GM18517 (cell line): Measurements from ENCODE around the gene POLA2.

Experiments used
- ATAC-seq: cut with Tn5 transposase; IDR thresholded peaks from one replicate; pipeline ENCODE4 v1.9.1; 2021; ENCODE audit warnings: mild to moderate bottlenecking, moderate library complexity; ENCODE audit not compliant: unreplicated experiment

POLA2 gene

DNA sequence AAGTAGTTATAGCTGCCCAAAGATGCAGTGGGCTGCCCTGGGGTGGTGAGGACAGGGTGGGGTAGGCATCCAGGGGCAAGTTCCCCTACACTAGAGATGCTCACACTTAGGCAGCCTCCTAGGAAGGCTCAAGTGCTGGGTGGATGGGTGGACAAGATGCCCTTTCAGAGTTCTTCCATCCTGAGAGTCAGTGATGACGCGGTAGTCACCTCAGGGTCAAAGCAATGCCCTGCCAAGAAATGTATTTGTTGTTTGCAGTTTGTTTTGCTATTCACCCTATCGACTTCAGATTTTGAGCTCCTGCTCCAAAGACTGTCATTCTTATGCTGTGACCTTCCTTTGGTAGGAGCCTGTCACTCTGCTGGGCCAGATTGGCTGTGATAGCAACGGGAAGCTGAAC, 18.9 kb downstream of the POLA2 start:
- ATAC-seq: no peak

DNA sequence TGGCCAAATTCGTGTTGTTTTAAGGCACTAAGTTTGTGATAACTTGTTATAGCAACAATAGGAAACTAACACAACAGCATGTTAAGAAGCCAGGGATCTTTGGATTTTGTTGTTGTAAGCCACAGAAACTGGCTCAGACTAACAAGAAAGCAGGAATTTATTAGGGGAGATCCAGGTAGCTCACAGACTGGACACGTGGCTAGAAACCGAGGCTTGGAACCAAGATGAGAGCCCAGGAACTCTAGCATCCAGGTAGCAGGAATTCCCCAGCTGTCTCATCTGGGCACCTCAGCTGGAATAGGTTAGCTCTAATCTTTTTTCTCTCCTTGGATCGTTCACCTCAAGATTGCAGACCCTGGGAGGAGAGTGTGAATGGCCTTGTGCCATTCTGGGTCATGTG, 24.9 kb downstream of the POLA2 start:
- ATAC-seq: no peak

DNA sequence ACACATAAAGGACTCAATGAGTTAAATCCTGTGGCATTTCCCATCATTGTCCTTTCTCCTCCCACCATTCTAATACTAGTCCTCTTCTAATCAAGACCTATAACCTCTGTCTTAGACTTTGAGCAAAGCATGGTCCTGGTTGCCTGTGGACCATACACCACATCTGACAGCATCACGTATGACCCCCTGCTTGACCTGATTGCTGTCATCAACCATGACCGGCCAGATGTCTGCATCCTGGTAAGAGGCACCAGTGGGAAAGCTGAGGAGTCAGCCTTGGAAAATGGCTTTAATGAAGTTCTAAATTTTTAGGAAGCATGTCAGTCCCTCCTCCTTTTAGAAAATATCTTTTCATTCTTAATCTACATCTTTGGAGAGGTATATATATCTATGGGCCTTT, 25.8 kb downstream of the POLA2 start:
- no peak for ATAC-seq

DNA sequence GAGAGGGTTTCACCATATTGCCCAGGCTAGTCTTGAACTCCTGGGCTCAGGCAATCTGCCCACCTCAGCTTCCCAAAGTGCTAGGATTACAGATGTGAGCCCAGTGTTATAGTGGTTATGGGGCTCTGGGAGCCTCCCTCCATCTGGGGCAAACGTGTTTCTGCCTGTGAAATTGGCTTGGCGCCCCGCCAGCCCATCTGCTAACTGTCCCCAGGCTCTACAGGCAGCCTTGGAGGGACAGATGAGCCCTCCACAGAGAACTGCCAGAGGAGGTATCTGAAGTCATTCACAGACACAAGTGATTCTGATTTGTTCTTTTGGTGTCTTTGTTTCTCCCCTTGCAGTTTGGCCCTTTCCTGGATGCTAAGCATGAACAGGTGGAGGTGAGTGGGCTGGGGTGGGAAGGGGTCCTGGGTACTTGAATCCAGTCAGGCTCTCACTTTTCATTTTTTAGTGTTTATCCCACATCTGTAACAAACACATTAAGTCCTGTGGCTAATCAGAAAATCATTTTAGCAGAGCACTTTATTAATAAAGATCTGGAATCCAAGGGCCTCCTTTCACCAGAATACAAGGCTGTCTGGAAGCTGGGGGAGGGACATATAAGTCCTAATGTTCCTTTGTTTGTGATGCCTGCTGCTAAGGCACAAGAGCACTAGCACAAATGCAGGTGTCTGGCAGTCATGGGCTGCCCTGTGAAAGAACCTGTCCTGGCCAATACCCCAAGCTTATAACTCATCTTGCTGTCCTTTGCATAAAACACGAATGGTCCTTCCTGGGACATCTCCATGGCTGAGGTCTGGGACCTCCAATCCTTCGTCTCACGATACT, 27.2 kb downstream of the POLA2 start:
- no peak for ATAC-seq

DNA sequence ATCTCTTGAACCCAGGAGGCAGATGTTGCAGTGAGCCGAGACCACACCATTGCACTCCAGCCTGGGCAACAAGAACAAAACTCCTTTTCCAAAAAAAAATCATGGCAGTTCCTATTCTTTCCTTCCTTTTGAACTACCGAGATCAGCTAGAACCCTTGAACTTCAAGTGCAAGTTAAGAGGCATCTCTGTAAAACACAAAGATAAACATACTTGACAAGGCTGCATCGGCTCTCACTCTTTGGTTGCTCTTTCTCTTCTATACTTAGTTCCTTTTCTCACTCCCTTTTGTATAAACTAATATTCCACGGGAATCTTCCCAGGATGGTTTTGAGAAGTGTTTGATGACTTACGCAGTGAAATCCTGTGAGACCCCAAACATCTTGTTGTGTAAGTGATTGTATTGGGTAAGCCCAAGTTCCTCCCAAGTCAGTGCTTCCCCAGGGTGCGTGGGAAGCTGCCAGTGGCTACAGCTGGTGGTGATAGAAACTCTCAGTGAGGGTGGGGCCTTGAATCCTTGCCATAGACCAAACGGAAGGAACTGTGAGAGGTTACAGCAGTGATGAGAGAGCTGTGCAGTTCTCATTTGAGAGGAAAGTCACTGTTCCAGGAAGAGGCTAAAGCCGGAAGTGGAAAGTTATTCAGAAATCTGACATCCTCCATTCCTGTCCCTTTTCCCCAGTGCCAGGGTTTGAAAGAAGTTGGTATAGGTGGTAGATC, 28.8 kb downstream of the POLA2 start:
- ATAC-seq: no peak

DNA sequence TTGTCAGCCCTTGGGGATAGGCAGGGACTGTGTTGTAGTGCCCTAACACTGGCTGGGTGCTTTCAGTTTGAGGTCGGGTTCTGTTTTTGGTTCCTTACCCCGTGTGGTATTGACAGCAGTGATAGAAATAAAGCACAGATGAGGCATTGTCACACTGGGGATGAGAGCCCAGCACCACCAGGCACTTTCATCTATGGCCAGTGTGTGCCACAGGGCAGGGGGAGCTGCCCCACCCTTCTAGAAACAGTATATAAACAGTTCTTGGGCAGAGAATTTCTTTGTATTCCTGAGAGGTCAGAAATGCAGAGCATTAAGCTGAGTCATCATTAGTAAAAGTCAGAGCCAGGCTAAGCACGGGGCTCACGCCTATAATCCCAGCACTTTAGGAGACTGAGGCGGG, 29.9 kb downstream of the POLA2 start:
- no peak for ATAC-seq

DNA sequence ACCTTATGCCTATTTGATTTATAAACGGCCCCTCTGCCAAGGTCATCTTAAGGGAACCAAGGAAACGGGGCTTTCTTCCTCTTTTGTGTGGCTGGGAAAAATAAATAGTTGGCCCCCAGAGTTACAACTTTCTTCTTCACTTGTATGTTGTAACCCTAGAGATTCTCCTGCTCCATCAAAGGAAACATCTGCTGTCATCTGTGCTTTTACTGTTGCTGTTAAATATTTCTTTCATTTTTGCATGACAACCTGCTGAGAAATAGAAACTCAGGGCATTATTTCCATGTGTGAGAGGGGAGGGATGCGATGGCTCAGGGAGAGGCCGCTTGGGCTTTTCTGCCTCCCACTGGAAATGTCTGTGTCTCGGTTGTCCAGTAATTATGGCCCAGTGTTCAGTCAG, 31.1 kb downstream of the POLA2 start:
- ATAC-seq: no peak

DNA sequence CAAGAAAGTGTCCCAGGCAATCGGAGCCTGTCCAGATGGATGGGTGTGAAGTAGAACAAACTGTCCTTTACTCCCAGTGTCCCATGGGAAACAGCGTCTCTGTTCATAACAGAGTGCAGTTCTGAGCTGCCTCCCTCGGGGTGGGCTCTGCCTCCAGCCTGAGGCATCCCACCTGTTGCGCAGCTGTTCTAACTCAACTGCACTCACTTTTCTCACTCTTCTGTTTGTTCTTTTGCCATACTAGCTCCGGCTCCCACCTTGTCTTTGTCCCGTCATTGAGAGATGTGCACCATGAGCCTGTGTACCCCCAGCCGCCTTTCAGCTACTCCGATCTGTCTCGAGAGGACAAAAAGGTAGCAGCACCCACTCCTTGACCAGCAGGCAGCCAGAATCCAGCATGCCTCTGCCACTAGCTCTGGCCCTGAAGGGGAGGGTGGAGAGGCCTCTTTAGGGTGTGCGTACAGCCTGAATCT, 32.2 kb downstream of the POLA2 start:
- no peak for ATAC-seq

DNA sequence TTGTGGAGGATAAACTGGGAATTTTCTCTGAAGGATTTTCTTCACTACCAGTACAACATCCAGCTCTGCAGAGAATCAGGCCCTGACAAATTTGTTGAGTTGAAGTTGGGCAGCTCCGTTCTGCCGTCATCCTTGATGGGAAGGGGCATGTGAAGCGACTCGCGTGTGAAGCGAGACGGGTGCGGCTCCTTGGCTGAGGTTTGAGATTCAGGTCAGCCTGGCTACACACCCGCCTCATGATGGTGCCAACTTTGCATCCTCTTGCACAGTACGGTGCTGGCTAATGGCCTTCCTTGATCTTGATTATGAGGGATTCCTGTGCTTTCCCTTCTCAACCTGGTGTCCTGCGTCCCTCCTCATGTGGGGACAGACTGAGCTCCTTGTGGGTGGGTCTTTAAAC, 33.2 kb downstream of the POLA2 start:
- no peak for ATAC-seq

DNA sequence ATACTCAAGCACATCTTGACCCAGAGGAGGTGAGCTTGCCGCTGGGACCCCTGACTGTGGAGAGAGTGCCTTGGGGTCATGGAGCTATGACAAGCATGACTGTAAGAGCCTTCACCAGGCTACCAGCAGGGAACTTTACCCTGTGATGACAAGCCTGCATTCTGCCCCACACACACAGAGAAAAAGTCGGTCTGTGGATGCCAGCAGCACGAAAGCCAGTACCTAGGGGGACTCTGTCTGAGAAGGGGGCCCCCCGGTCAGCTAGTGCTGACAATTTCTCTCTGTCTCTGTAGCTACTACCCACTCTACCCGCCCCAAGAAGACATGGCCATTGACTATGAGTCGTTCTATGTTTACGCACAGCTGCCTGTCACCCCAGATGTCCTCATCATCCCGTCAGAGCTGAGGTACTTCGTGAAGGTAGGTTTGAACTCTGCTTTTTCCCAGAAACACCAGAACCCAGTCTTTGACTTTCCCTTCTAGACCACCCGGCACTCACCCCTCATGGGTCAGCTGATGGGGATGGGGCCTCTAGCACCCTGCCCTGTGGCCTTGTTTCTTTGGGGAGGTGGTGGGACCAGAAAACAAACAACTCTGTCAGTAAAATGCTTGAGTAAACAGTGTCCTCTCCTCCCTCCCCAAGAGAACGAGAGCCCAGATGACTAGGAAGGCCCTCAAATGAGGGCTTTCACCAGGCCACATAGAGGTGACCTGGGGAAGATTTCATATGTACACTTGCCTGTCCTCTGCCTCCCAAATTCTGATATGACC, 34.0 kb downstream of the POLA2 start:
- ATAC-seq: no peak

DNA sequence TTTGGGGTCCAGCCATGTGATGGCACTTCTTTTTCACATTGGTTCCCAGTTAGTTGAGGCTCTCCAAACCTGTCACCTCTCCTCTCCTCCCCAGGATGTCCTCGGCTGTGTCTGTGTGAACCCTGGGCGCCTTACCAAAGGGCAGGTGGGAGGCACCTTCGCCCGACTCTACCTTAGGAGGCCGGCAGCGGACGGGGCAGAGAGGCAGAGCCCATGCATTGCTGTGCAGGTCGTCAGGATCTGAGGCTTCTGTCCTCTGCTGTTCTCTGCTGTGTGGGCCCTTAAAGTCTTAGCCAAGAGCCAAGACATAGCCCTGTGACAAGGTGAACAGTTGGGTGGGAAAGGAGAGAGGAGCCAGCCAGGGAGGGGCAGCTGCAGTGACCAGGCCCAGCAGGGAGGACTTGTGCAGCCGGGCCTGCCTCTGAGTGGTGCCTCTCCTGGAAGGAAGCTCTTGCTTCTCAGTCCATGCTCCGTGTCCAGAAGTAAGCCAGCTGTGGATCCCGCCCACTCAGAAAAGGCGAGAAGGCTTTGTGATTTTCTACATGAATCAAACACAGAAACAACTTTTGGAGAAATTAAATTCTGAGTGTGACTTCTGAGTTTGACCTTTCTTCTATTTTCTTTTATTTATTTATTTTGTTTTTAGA, 35.4 kb downstream of the POLA2 start:
- ATAC-seq: no peak

DNA sequence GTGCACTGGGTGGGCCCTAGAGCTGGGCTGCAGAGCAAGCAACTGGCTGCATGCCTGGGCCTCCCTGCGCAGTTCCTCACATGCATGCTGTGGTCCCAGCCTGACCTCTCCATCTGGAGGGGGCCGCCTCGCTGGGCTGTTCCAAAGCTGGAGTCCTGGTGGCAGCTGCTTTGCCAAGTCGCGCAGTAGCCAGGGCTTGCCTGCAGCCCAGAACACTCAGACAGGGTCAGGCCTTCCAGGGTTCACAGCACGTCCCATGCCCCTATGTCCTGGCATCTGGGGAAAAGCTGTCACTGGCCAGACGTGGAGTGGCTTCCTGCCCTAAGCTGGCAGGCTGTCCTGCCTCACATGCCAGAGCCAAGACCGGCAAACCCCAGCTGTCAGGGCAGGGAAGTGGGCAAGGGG, 36.4 kb downstream of the POLA2 start:
- no peak for ATAC-seq

DNA sequence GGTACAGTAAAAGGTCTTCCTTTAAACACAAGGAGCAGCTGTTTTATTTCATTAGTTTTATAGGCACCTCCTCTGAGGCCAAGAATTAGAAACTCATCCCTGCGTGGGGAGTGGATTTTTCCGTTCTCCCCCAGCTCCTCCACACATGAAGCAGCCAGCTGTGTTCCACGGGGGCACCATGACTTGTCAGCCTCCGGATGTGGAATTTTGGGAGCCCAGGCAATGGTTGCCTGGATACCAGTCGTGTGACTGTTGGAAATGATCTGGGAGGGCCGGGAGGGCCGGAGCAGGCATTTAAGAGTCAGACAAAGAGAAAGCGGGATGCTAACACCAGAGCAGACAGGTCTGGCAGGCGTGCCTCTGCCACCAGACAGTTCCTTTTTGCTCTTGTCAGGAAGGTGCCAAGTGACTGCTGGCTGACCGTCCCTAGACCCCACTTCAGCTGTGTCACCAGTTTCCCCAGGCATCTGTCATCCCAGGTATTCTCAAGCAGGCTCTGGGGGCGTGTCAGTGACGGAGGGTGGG, 37.0 kb downstream of the POLA2 start:
- no peak for ATAC-seq

DNA sequence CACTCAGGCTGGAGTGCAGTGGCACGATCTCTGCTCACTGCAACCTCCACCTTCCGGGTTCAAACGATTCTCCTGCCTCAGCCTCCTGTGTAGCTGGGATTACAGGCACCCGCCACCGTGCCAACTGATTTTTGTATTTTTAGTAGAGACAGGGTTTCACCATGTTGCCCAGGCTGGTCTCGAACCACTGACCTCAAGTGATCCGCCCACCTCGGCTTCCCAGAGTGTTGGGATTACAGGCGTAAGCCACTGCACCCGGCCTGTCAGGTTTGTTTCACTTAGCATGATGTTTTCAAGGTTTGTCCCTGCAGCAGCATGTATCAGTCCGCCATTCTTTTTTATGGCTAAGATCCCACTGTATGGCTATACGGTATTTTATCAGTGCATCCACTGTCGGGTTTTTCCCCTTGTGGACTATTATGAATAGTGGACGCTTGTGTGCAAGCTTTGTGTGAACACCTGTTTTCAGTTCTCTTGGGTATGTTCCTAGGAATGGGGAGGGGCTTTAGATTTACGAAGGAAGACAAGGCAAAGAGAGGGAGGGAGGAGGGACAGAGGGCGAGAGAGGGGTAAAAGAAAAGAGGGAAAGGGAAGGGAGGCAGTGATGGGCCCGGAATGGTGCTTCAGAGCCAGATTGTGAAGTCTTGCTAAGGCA, 39.0 kb downstream of the POLA2 start:
- ATAC-seq: no peak

DNA sequence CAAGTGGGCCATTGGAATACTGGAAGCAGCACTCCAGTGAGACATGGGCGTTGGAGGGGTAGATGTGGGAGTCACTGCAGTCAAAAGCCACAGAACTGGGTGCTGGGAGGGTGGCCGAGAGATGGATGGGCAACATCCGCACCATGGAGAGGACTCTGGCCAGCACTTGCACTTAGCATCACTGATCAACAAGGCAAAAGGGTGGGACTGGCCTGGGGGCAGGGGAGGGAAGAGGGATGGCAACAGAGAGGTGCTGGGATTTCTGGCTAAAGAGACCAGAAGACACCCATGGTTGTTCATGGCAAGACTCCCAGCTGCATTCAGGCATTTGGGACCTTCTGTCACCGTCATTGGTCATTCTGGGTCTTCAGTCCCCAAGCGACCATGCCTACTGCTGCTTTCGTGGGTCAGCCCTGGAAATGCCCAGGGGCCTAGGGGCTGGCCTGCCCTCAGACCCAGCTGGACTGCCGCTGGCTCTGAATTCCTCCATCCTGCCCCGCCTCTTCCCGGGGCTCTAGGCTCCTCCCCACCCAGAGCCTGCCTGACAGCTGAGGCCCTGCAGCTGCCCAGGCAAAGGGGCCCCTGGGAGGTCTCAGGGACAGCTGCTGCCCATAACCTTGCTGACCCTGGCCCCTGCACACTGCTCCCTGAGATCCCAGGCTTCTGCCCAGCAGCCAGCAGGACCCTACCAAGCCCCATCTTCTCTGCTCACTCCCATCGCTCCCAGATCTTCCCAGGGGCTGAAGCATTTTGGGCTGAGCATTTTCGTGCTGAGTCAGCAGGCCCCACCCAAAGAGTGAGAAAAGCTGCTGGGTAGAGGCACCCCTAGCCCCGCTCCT, 39.9 kb downstream of the POLA2 start:
- ATAC-seq: no peak

DNA sequence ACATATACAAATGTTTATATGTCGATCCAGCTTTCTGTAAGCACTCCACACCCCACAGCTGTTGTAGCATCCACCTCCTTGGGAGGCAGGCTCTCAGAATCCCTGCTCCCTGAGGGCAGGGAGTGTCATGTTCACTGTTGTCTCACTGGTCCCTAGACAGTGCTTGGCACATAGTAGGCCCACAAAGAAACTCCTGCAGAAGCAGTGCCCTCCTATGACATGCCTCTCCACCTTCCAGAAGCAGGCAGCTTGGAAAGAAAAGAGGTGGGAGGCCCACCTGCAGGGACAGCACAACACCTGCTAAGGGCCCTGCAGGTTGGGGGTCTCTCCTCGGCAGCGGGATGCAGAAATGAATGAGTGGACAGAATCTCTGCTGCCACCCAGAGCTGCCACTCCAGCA, 41.8 kb downstream of the POLA2 start:
- ATAC-seq: no peak

DNA sequence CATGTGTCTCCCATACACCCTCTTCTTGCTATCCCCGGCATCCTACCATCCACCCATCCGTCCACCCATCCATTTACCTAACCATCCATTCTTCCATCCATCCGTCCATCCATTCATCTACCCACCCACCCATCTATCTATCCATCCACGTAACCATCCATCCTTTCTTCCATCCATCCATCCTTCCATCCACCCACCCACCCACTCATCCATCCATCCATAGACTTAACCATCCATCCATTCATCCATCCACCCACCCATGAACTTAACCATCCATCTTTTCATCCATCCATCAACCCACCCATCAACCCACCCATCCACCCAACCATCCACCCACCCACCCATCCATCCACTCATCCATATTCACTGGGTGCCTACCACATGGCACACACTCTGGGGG, 42.3 kb downstream of the POLA2 start:
- no peak for ATAC-seq

DNA sequence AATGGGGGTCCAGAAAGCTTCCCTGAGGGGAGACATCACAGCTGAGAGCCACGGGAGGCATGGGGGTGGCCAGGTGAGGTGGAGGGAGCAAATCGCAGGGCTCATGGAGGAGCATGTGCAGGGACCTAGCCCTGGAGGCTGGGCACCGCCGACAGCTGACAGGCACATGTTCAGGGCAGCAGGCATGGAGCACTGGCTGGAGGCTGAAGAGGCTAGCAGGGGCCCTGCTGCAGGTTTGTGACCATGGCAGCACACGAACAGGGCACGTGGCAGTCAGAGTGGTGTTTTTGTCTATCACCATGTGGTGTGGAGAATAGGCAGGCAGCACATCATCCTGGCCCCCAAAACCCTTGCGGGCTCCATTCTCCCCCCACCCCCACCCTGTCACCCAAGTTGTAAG, 42.9 kb downstream of the POLA2 start:
- ATAC-seq: no peak

DNA sequence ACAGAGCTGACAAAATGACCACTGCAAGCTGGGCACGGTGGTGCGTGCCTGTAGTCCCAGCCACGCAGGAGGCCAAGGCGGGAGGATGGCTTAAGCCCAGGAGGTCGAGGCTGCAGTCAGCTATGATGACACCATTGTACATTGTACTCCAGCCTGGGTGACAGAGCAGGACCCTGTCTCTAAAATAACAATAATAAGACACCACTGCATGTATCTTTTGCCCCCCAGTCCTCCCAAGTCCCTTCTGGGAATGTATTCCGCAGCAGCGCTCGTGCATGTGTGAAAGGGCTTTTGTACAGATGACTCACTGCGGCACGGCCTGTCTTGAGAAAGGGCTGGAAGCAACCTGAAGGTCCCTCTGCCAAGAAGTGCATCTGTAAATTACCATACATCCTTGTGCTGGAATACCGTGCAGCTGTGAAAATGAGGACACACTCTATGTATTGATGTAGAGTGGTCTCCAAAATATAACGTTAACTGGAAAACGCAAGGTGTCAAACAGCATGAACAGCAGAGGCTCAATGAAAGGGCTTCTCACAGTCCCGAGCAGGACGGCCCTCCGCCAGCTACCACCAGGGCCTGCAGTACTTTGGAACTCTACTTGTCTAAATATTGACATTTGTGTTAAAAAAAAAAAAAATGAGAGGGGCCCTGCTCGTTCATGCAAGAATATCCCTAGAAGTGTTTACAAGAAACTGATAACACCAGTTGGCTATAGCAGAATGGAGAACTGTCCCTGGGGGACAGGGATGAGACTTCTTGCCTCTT, 43.9 kb downstream of the POLA2 start:
- ATAC-seq: no peak
